ENCODE measurements around the gene TUBB4A.

Gene TUBB4A

DNA sequence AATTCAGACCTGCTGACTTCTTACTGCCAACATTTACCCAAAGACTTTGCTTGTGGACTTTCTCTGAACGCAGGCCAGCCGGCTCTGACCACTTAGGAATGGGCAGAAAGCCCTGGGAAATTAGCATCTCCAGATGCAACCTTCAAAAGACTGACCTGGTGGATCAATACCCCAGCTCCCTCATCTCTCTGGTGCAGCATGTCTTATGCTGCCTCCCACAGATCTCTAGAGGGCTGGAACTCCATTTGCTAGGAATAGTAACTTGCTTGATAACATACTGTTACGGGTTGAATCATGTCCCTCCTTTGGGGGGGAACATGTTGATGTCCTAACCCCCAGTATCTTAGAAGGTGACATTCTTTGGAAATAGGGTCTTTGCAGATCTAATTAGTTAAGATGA is 55.7 kb downstream of the TUBB4A start:
- H3K4me3 ChIP-seq (ENCODE audit: control insufficient read depth, low read depth, low read length): no peak overlapping the region
- TF ChIP-seq, protein P1, sequence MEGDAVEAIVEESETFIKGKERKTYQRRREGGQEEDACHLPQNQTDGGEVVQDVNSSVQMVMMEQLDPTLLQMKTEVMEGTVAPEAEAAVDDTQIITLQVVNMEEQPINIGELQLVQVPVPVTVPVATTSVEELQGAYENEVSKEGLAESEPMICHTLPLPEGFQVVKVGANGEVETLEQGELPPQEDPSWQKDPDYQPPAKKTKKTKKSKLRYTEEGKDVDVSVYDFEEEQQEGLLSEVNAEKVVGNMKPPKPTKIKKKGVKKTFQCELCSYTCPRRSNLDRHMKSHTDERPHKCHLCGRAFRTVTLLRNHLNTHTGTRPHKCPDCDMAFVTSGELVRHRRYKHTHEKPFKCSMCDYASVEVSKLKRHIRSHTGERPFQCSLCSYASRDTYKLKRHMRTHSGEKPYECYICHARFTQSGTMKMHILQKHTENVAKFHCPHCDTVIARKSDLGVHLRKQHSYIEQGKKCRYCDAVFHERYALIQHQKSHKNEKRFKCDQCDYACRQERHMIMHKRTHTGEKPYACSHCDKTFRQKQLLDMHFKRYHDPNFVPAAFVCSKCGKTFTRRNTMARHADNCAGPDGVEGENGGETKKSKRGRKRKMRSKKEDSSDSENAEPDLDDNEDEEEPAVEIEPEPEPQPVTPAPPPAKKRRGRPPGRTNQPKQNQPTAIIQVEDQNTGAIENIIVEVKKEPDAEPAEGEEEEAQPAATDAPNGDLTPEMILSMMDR (conservative IDR thresholded peaks at IDR 0.05; ENCODE audit: control insufficient read depth, insufficient read depth, low read depth, low read length): no peak
- DNase-seq (ENCODE audit: low read depth): no peak
